OCI-LY7 (cell line): Measurements from ENCODE around the gene SEC11A. TPM values are rescaled to one million over a fixed set of nuclear protein-coding genes. Genes with fewer than 3 reads are reported as not detected.

Experiments used
- BruUV-seq: library from RNA; stranded (reverse); fragments of 400-500 nt; replicated peaks from 2 replicates; lab custom pipeline; 2021; lab: Mats Ljungman, UMichigan
- CTCF ChIA-PET: fragments of 300-600 bp; sonication (Branson Sonifier 250); formaldehyde crosslinking; loops from one replicate; lab custom pipeline; 2022; ENCODE audit warnings: antibody characterized with exemption; ENCODE audit not compliant: unreplicated experiment; lab: Charles Lee
- POLR2A ChIA-PET: fragments of 300-600 bp; sonication (Branson Sonifier 250); formaldehyde crosslinking; loops from one replicate; lab custom pipeline; 2022; ENCODE audit warnings: antibody characterized with exemption; lab: Charles Lee
- DNase-seq: peaks from one replicate; pipeline ENCODE4 v3.0.0-alpha.2; 2015; ENCODE audit warnings: low spot score
- H2AFZ ChIP-seq: fragments of 200-600 bp; sonication (generic), shearing (Covaris generic); 2 replicates; pipeline ENCODE4 v1.6.1; 2014; ENCODE audit warnings: mild to moderate bottlenecking, antibody characterized with exemption, low read length, moderate library complexity
- H3K27ac ChIP-seq: fragments of 200-600 bp; sonication (generic); 2 replicates; pipeline ENCODE4 v1.5.1; 2014; ENCODE audit warnings: mixed run types, low read depth, mild to moderate bottlenecking, moderate library complexity, low read length, inconsistent platforms; ENCODE audit not compliant: poor library complexity, severe bottlenecking
- H3K36me3 ChIP-seq: fragments of 200-600 bp; sonication (generic); 2 replicates; pipeline ENCODE4 v1.6.1; 2014; ENCODE audit warnings: mild to moderate bottlenecking, antibody characterized with exemption, low read length, moderate library complexity, mixed read lengths; ENCODE audit not compliant: insufficient read depth
- H3K4me1 ChIP-seq: fragments of 200-600 bp; sonication (generic); 2 replicates; pipeline ENCODE4 v1.5.1; 2014; ENCODE audit warnings: mild to moderate bottlenecking, low read length; ENCODE audit not compliant: insufficient read depth, poor library complexity, severe bottlenecking
- H3K4me2 ChIP-seq: fragments of 200-600 bp; sonication (generic); 2 replicates; pipeline ENCODE4 v1.6.1; 2014; ENCODE audit warnings: mild to moderate bottlenecking, low read length
- H3K4me3 ChIP-seq: fragments of 200-600 bp; sonication (generic); 2 replicates; pipeline ENCODE4 v1.5.1; 2014; ENCODE audit warnings: mild to moderate bottlenecking, low read depth, low read length; ENCODE audit not compliant: poor library complexity, severe bottlenecking
- H3K79me2 ChIP-seq: fragments of 200-600 bp; sonication (generic); 2 replicates; pipeline ENCODE4 v1.6.1; 2016; ENCODE audit warnings: low read depth, mild to moderate bottlenecking, low read length, moderate library complexity, mixed read lengths; ENCODE audit not compliant: insufficient read depth
- H3K9me2 ChIP-seq: fragments of 200-600 bp; sonication (generic); 2 replicates; pipeline ENCODE4 v1.6.1; 2016; ENCODE audit warnings: mild to moderate bottlenecking, low read length, mixed read lengths; ENCODE audit not compliant: insufficient read depth
- H3K9me3 ChIP-seq: fragments of 200-600 bp; sonication (generic); 2 replicates; pipeline ENCODE4 v1.6.1; 2014; ENCODE audit warnings: mild to moderate bottlenecking, mixed run types, low read length, mixed read lengths
- H4K20me1 ChIP-seq: fragments of 200-600 bp; sonication (generic); 2 replicates; pipeline ENCODE4 v1.6.1; 2014; ENCODE audit warnings: mild to moderate bottlenecking, antibody characterized with exemption, low read length, moderate library complexity, mixed read lengths; ENCODE audit not compliant: insufficient read depth
- CTCF ChIP-seq: fragments of 200-600 bp; sonication (generic); conservative IDR thresholded peaks from 2 replicates; pipeline ENCODE4 v1.5.1; 2014; ENCODE audit warnings: mild to moderate bottlenecking, antibody characterized with exemption, low read length, moderate library complexity, mixed read lengths
- EZH2phosphoT487 ChIP-seq: fragments of 200-600 bp; sonication (generic); IDR thresholded peaks from 2 replicates; pipeline ENCODE4 v1.6.1; 2018; ENCODE audit warnings: low read depth, borderline replicate concordance, mild to moderate bottlenecking, mixed run types, antibody characterized with exemption, low read length, moderate library complexity, mixed read lengths
- intact Hi-C: fragments of 100-400 bp; cut with micrococcal nuclease; formaldehyde crosslinking; loops from one replicate; pipeline ENCODE4 v1.10.0; 2022; ENCODE audit not compliant: unreplicated experiment
- total RNA-seq, 2 experiments: library from RNA; depleted of rRNA in 1 of 2; stranded (reverse); fragments of >200 nt in 1 of 2; shearing (Covaris generic) in 1 of 2; gene quantifications; 2 replicates each; pipeline ENCODE4 v1.2.3, GENCODE V29; 2014 to 2022

SEC11A gene
- total RNA-seq, 2 experiments from 2014 or later, result 41.4 to 93.6 TPM

GRCh38 chr15:84671211-84671610 is 44.7 kb downstream of the SEC11A start:
- ChIA-PET POLR2A (interaction anchor here (0.6 to 1.1 kb wide), 6 partner anchors 11 to 1480 kb away, joined by 3 to 4 read pairs (median 3); no protein-coding TSS in a partner anchor), CTCF (no interaction called here)
- intact Hi-C loops, result no loop called here

GRCh38 chr15:84669726-84670125 is 46.2 kb downstream of the SEC11A start:
- Histone ChIP-seq H4K20me1 (no peaks in the 10 kb centered on the region), H3K9me3 (no peaks in the 10 kb centered on the region), H3K9me2 (no peaks in the 10 kb centered on the region), H3K4me1 (no peaks in the 10 kb centered on the region), H3K4me2 (no peak overlapping the region), H3K36me3 (peaks cover 67% of the 10 kb centered on the region), H3K79me2 (no peaks in the 10 kb centered on the region), H2AFZ (no peak overlapping the region), H3K27ac (no peak overlapping the region), H3K4me3 (no peak overlapping the region)
- CTCF ChIA-PET, result no interaction called here
- POLR2A ChIA-PET, result interaction anchor here (0.6 kb wide), 2 partner anchors 10 to 16 kb away, joined by 3 to 9 read pairs; no protein-coding TSS in a partner anchor
- intact Hi-C loops, result no loop called here
- no peak for DNase-seq
- TF ChIP-seq EZH2phosphoT487 (no peak), CTCF (no peak)
- BruUV-seq, result no TSS peak

More at GRCh38 chr15:84671211-84671610, 44.7 kb downstream of the SEC11A start:
- Histone ChIP-seq H3K27ac (no peak overlapping the region), H3K9me2 (no peaks in the 10 kb centered on the region), H3K4me3 (no peak overlapping the region), H3K36me3 (peaks cover 70% of the 10 kb centered on the region), H2AFZ (no peak overlapping the region), H3K4me1 (no peaks in the 10 kb centered on the region), H3K4me2 (no peak overlapping the region), H3K79me2 (no peaks in the 10 kb centered on the region), H3K9me3 (no peaks in the 10 kb centered on the region), H4K20me1 (no peaks in the 10 kb centered on the region)
- no peak for DNase-seq
- BruUV-seq, result no TSS peak
- TF ChIP-seq EZH2phosphoT487 (no peak), CTCF (no peak)

DNA sequence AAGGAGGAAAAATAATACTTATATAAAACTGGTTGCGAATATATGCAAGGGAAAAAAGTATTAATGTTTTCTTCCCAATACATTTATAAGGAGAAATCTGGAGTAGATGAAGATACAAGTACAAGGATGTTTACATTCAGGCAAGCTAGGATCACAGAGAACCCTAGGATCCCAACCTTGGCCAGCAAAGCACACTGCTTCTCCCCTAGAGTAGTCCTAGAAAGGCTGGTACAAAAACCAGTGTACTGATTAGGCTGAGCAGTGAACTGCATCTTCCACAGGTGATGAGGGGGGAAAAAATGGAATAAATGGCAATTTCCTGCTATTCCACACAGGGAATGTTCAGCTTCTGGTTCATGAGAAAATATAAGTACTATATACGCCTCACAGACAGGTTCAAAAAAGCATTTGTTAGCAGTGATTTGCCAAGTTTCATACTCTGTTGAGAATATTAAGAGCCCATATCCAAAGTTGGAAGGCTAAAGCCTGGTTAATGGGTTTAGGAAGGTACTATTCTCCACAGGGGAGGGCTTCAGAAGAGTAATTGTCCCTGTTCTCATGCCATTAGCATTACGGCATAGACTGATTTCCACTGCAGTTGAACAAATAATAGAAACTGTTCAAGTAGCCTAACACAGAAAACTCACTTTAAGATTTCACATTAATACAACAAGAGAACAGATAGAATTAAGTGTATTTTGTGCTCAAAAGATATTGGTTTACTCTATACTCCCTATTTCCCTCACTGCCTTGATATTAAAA is 47.5 kb downstream of the SEC11A start:
- Histone ChIP-seq H3K4me1 (no peaks in the 10 kb centered on the region), H3K9me3 (no peaks in the 10 kb centered on the region), H2AFZ (no peak overlapping the region), H4K20me1 (no peaks in the 10 kb centered on the region), H3K79me2 (no peaks in the 10 kb centered on the region), H3K9me2 (no peaks in the 10 kb centered on the region), H3K4me3 (no peak overlapping the region), H3K36me3 (peaks cover 60% of the 10 kb centered on the region), H3K27ac (no peak overlapping the region), H3K4me2 (no peak overlapping the region)
- TF ChIP-seq CTCF, result no peak
- no peak for TF ChIP-seq EZH2phosphoT487
- ChIA-PET CTCF (no interaction called here), POLR2A (no interaction called here)
- no TSS peak for BruUV-seq
- intact Hi-C loops, result no loop called here
- DNase-seq, result no peak
